GM19238 (cell line): Measurements from ENCODE around the gene POFUT2.
"Not testable (repeated sequence)": the region's sequence is repeated elsewhere in the genome, so short reads cannot be mapped to it uniquely, and the experiment has no call there.

Source experiments
- DNase-seq: peaks from one replicate; pipeline ENCODE4 v3.0.0; 2011; ENCODE audit warnings: low spot score; ENCODE audit not compliant: insufficient read length

POFUT2 gene

GRCh38 chr21:45326169-45326851 is 38.6 kb upstream of the POFUT2 start:
- DNase-seq: no peak

- no peak for DNase-seq
Observed at GRCh38 chr21:45325206-45326168, 37.8 kb upstream of the POFUT2 start.

GRCh38 chr21:45324489-45325205 is 37.0 kb upstream of the POFUT2 start:
- no peak for DNase-seq

GRCh38 chr21:45323487-45324311 is 36.0 kb upstream of the POFUT2 start:
- no peak for DNase-seq

DNA sequence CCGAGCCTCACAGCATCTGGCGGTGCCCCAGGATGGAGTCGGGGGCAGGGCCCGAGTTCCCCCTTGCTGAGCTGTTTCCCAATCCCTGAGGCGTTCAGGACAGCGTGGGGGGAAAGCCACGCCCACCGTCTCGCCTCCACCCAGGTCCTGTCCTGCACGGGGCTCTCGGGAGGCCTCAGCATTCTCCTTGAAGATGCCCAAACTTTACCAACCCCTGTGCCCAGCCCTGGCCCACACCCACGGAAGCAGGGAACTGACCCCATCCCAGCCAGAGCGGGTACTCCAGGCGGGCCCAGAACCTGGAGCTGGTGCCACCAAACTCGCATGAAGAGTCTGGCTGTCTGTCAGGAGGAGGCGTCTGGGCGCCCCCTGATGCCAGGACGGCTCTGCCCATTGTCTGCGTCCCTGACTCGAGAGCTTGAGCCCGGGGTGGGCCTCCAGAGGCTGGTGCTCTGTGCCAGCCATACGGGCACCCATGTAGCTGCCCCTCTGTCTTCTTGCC is 35.3 kb upstream of the POFUT2 start:
- DNase-seq: no peak

DNA sequence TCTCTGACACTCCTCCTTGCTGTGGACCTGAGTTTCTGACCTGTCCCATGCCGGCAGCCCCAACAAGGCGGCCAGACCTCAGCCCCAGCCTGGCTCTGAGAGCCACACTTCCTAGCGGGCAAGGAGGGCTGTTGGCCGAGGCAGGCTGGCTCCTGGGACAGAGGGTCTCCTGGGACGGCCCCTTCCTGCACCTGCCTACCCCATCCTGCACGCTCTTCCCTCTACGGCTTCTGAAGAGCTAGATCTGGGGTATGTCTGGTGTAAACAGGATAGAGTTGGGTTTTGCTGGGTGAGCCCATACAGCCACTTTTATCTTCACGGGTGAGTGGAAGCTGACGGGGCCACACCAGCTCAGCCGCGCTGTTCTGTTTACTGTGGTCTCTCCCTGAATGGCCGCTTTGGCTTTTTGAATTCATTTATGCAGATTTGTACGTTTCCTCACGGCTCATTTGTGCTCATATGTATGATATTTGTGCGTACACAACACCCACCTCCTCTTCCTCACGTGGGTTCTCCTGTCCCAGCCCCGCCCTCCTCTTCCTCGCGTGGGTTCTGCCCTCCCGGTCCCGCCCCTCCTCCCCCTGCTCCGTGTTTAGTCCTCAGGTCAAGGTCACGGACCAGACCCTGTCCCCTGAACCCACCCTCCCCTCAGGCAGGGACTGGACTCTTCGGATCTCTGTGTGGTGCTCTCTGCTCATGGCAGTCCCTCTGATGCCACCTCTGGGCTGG is 34.7 kb upstream of the POFUT2 start:
- DNase-seq: no peak

- DNase-seq: no peak
Observed at GRCh38 chr21:45320261-45321025, 32.7 kb upstream of the POFUT2 start.

GRCh38 chr21:45319461-45320211 is 31.9 kb upstream of the POFUT2 start:
- DNase-seq: no peak

DNA sequence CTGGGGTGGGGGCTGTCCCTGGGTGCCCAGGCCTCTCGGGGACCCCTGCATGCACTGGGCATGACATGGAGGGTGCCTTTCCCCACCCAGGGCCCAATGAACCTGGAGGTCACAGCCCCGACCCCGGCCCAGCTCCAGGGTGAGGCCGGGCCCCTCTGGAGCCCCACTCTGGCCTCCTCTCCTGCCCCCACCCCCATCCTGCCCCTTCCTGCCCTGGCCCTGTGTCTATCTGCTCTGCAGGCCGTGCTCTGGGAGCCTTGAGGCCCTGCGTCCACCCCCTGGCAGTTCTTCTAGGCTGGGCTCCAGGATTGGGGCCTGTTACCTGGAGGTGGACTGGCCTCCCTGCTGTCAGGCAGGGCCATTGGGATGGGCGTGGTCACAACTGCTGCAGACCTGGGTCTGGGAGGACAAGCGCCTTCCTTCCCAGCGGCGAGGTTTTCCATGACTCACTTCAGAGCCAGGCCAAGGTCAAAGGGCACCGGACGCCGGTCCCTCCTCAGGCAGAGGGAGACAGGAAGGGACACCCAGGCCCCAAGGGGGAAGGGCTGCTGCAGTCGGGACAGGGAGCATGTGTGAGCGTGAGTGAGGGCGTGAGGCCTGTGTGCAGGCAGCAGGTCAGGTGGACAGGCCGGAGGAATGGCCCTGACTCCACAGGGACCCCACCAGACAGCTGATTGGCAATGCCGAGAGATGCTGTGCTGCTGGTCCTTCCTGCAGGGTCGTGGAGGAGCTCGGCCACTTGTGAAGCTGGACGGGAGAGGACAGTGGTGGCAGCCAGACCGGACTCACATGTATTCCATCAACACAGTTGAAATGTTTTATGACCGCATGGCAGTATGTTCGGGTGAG is 31.1 kb upstream of the POFUT2 start:
- no peak for DNase-seq

DNA sequence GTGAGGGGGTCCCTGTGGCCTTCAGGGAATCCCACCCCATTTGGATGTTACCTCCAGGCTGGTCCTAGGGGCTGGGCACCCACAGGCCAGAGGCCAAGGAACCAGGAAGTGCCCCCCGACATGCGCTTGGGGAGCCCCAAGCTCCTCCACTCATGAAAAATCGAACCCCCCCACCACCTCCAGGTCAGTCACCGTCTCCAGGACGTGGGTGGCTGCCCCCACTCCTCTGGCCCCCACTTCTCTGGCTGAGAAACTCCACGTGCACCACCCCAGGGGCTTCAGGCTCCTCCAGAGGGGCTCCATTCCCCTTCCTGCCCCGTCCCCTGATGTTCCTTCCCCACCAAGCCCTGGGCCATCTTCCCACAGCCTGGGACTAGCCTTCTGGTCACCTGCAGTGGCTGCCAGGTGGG is 30.5 kb upstream of the POFUT2 start:
- no peak for DNase-seq

DNA sequence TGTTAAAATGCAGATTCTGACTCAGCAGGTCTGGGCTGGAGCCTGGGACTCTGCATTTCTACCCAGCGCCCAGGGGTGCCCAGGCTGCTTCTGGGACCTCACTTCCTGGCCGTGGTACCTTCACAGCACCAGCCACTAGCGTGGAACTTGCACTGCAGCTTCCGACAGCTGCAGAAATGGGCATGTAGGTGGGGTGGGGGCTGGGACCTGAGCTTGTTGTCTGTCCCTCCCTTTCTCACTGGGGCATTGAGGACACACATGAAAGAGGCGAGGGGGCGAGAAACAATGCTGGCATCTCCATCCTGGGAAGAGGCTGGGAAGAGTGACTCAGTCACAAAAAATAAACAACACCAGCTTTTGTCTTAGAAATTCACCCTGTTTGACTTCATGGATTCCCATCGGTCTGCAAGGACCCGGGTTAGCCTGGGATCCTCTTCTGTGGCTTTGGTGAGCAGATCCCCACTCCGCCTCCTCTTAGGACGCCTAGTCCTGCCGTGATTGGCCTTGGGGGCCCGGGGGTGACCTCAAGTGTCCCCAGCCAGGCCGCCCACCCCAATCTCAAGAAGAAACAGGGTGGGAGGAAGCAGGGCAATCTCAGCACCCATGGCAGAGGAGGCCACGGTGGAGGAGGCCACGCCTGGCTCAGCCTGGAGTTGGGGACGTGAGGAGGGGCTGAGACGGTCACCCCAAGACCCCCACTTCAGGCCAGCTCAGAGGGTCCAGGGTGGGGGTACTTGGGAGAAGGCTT is 29.9 kb upstream of the POFUT2 start:
- no peak for DNase-seq

- DNase-seq: no peak
Observed at GRCh38 chr21:45316871-45317397, 29.2 kb upstream of the POFUT2 start.

DNA sequence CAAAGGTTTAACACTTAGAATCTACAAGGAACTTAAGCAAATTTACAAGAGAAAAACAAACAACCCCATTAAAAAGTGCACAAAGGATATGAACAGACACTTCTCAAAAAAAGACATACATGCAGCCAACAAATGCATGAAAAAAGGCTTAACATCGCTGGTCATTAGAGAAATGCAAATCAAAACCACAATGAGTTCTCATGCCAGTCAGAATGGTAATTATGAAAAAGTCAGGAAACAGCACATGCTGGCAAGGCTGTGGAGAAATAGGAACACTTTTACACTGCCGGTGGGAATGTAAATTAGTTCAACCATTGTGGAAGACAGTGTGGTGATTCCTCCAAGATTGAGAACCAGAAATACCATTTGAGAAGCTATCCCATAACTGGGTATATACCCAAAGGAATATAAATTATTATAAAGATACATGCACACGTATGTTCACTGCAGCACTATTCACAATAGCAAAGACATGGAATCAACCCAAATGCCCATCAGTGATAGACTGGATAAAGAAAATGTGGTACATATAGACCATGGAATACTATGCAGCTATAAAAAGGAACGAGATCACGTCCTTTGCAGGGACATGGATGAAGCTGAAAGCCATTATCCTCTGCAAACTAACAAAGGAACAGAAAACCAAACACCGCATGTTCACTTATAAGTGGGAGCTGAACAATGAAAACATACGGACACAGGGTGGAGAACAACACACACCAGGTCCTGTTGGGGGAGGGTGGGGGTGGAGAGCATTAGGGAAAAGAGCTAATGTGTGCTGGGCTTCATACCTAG is 28.2 kb upstream of the POFUT2 start:
- not testable (repeated sequence) for DNase-seq

DNA sequence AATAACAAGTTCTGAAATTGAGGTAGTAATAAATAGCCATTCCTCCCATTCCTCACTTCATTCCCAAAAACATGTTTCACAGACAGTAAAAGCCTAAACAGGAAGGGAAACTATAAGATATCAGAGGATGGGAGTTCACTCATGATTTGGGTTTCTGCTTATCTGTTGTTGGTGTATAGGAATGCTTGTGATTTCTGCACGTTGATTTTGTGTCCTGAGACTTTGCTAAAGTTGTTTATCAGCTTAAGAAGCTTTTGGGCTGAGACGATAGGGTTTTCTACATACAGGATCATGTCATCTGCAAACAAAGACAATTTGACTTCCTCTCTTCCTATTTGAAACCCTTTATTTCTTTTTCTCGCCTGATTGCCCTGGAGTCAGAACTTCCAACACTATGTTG is 26.0 kb upstream of the POFUT2 start:
- no peak for DNase-seq

DNA sequence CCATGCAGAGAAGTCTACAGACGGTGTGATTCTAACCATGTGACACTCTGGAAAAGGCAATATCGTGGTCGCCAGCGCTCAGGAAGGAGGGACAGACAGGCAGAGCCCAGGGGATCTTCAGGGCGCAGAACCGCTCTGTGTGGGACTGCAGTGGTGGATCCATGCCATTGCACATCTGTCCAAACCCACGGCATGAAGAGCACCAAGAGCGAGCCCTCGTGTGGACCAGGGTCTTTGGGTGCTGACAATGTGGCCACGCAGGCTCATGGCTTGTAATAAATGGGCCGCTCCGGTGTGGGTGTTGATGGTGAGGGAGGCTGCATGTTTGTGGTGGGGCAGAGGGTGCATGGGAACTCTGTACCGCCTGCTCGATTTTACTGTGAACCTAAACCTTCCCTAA is 25.3 kb upstream of the POFUT2 start:
- no peak for DNase-seq

- no peak for DNase-seq
Observed at GRCh38 chr21:45312296-45312695, 24.6 kb upstream of the POFUT2 start.
